H9 (cell line): ENCODE measurements around the gene PRTFDC1. TPM values are rescaled to one million over a fixed set of nuclear protein-coding genes. Genes with fewer than 3 reads are reported as not detected.

ENCODE experiments used
- DNase-seq: peaks from one replicate; pipeline ENCODE4 v3.0.0-alpha.2; 2017
- H2AFZ ChIP-seq: one replicate; pipeline ENCODE4 v1.6.1; 2013; ENCODE audit warnings: mild to moderate bottlenecking, low read length, control low read depth, moderate library complexity
- H2AK5ac ChIP-seq: 2 replicates; pipeline ENCODE4 v1.6.1; 2013; ENCODE audit warnings: low read length, control low read depth, mixed read lengths; ENCODE audit not compliant: insufficient read length
- H2BK120ac ChIP-seq: one replicate; pipeline ENCODE4 v1.6.1; 2013; ENCODE audit warnings: low read depth, mild to moderate bottlenecking, low read length, control low read depth, inconsistent platforms; ENCODE audit not compliant: poor library complexity, severe bottlenecking
- H2BK12ac ChIP-seq: 2 replicates; pipeline ENCODE4 v1.6.1; 2013; ENCODE audit warnings: low read length, control low read depth, mixed read lengths, low read depth; ENCODE audit not compliant: insufficient read length
- H2BK15ac ChIP-seq: 2 replicates; pipeline ENCODE4 v1.6.1; 2013; ENCODE audit warnings: low read depth, low read length, control low read depth
- H2BK20ac ChIP-seq: one replicate; pipeline ENCODE4 v1.6.1; 2013; ENCODE audit warnings: low read depth, mild to moderate bottlenecking, low read length, control low read depth, inconsistent platforms; ENCODE audit not compliant: poor library complexity, severe bottlenecking
- H2BK5ac ChIP-seq: 2 replicates; pipeline ENCODE4 v1.6.1; 2013; ENCODE audit warnings: low read length, control low read depth, mixed read lengths; ENCODE audit not compliant: insufficient read length
- H3K14ac ChIP-seq: 2 replicates; pipeline ENCODE4 v1.6.1; 2013; ENCODE audit warnings: low read length, control low read depth; ENCODE audit not compliant: insufficient read depth
- H3K18ac ChIP-seq: 2 replicates; pipeline ENCODE4 v1.6.1; 2013; ENCODE audit warnings: low read depth, mild to moderate bottlenecking, mixed read lengths, low read length, control low read depth; ENCODE audit not compliant: insufficient read length
- H3K23ac ChIP-seq: 2 replicates; pipeline ENCODE4 v1.6.1; 2013; ENCODE audit warnings: low read length, control low read depth, mixed read lengths, low read depth; ENCODE audit not compliant: insufficient read length
- H3K23me2 ChIP-seq: 2 replicates; pipeline ENCODE4 v1.6.1; 2013; ENCODE audit warnings: low read depth, mild to moderate bottlenecking, mixed read lengths, low read length, control low read depth; ENCODE audit not compliant: insufficient read length, poor library complexity, severe bottlenecking
- H3K27ac ChIP-seq: 2 replicates; pipeline ENCODE4 v1.5.1; 2013; ENCODE audit warnings: low read length, control low read depth, mixed read lengths, low read depth; ENCODE audit not compliant: insufficient read length
- H3K27me3 ChIP-seq: 2 replicates; pipeline ENCODE4 v1.6.1; 2013; ENCODE audit warnings: low read length, control low read depth, inconsistent platforms; ENCODE audit not compliant: insufficient read depth
- H3K4ac ChIP-seq: 2 replicates; pipeline ENCODE4 v1.6.1; 2013; ENCODE audit warnings: low read depth, mild to moderate bottlenecking, control low read depth, inconsistent platforms, low read length, moderate library complexity
- H3K4me1 ChIP-seq: 2 replicates; pipeline ENCODE4 v1.6.1; 2013; ENCODE audit warnings: low read length, control low read depth, inconsistent platforms; ENCODE audit not compliant: insufficient read depth
- H3K4me2 ChIP-seq: 2 replicates; pipeline ENCODE4 v1.6.1; 2013; ENCODE audit warnings: low read length, control low read depth, mixed read lengths; ENCODE audit not compliant: insufficient read length, insufficient read depth
- H3K56ac ChIP-seq: 2 replicates; pipeline ENCODE4 v1.6.1; 2013; ENCODE audit warnings: low read depth, mild to moderate bottlenecking, mixed read lengths, low read length, control low read depth; ENCODE audit not compliant: insufficient read length
- H3K79me1 ChIP-seq: 2 replicates; pipeline ENCODE4 v1.6.1; 2013; ENCODE audit warnings: low read depth, mild to moderate bottlenecking, moderate library complexity, low read length, control low read depth, inconsistent platforms; ENCODE audit not compliant: insufficient read depth, poor library complexity, severe bottlenecking
- H3K79me2 ChIP-seq: 2 replicates; pipeline ENCODE4 v1.6.1; 2013; ENCODE audit warnings: low read length, control low read depth, inconsistent platforms; ENCODE audit not compliant: insufficient read depth
- H3K9ac ChIP-seq: 2 replicates; pipeline ENCODE4 v1.6.1; 2013; ENCODE audit warnings: low read length, control low read depth, mixed read lengths; ENCODE audit not compliant: insufficient read length; ENCODE audit errors: extremely low read depth
- H3K9me3 ChIP-seq: one replicate; pipeline ENCODE4 v1.6.1; 2013; ENCODE audit warnings: low read depth, low read length, inconsistent platforms; ENCODE audit not compliant: control insufficient read depth
- H3T11ph ChIP-seq: one replicate; pipeline ENCODE4 v1.6.1; 2013; ENCODE audit warnings: mild to moderate bottlenecking, low read length, control low read depth, inconsistent platforms
- H4K20me1 ChIP-seq: one replicate; pipeline ENCODE4 v1.6.1; 2013; ENCODE audit not compliant: control insufficient read depth, insufficient read length, insufficient read depth
- H4K5ac ChIP-seq: 2 replicates; pipeline ENCODE4 v1.6.1; 2013; ENCODE audit warnings: low read depth, mild to moderate bottlenecking, mixed read lengths, low read length, control low read depth; ENCODE audit not compliant: insufficient read length
- H4K8ac ChIP-seq: replicated peaks from 2 replicates; pipeline ENCODE4 v1.6.1; 2013; ENCODE audit warnings: low read length, control low read depth, mixed read lengths, low read depth; ENCODE audit not compliant: insufficient read length
- H4K91ac ChIP-seq: 2 replicates; pipeline ENCODE4 v1.6.1; 2013; ENCODE audit warnings: low read depth, mild to moderate bottlenecking, moderate library complexity, mixed read lengths, low read length, control low read depth; ENCODE audit not compliant: insufficient read length
- H3K27ac Mint-ChIP-seq, 3 experiments: 2 replicates in 2 of 3; 3 replicates in 1 of 3; pipeline ENCODE4 v1.8.0; 2020 to 2021; ENCODE audit warnings: mixed read lengths in 3 of 3, mild to moderate bottlenecking in 1 of 3, moderate library complexity in 1 of 3
- H3K27me3 Mint-ChIP-seq: 2 replicates; pipeline ENCODE4 v1.8.0; 2021; ENCODE audit warnings: low read depth, mild to moderate bottlenecking, moderate library complexity, mixed read lengths
- H3K36me3 Mint-ChIP-seq, 3 experiments: 2 replicates in 2 of 3; 3 replicates in 1 of 3; pipeline ENCODE4 v1.8.0; 2020 to 2021; ENCODE audit warnings: low read depth in 3 of 3, mixed read lengths in 3 of 3; ENCODE audit not compliant: insufficient read depth in 1 of 3
- H3K4me1 Mint-ChIP-seq, 2 experiments: 2 replicates each; pipeline ENCODE4 v1.8.0; 2020; ENCODE audit warnings: mixed read lengths in 2 of 2
- H3K4me3 Mint-ChIP-seq, 2 experiments: 2 replicates in 1 of 2; 3 replicates in 1 of 2; pipeline ENCODE4 v1.8.0; 2020 to 2021; ENCODE audit warnings: mild to moderate bottlenecking in 2 of 2, mixed read lengths in 2 of 2, moderate library complexity in 1 of 2
- H3K9me3 Mint-ChIP-seq, 2 experiments: 2 replicates in 1 of 2; 3 replicates in 1 of 2; pipeline ENCODE4 v1.8.0; 2020; ENCODE audit warnings: mild to moderate bottlenecking in 2 of 2, mixed read lengths in 2 of 2, moderate library complexity in 1 of 2
- total RNA-seq: library from RNA; stranded (reverse); gene quantifications from 2 replicates; pipeline ENCODE4 v1.2.1, GENCODE V29; 2021
- TF ChIP-seq, protein P1 (sequence below): fragments of 200-600 bp; sonication (generic); conservative IDR thresholded peaks from 3 replicates; pipeline ENCODE4 v1.8.0; 2021; ENCODE audit warnings: antibody characterized with exemption, mild to moderate bottlenecking

The PRTFDC1 gene
- total RNA-seq, 1 experiment from 2014 or later, result 7.5 TPM

DNA sequence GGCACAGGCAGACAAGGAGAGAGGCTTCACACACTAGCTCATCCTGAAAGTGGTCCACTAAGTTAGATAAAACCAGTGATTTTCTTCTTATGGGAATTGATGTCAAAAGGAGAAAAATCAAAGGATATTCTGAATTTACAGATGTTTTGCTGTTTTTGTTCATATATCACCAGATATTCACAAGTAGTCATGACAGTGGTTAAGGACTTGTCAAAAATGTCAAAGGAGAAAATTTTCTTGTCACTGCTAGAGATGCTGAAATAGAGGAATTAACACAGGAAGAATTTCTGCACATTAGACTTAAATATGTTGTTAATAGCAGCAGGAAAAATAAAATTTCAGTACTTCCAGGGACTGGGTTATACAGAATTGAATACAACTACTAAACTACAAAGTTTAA, 78.3 kb downstream of the PRTFDC1 start:
- Histone ChIP-seq H3T11ph (no peak overlapping the region), H3K4me1 (no peaks in the 10 kb centered on the region), H3K23ac (no peak overlapping the region), H2BK120ac (no peak overlapping the region), H3K9me3 (no peaks in the 10 kb centered on the region), H2BK15ac (no peak overlapping the region), H3K4me2 (no peak overlapping the region), H3K79me2 (no peaks in the 10 kb centered on the region), H4K20me1 (no peaks in the 10 kb centered on the region), H4K91ac (no peak overlapping the region), H3K27ac (no peak overlapping the region), H3K18ac (no peak overlapping the region), H2AK5ac (no peak overlapping the region), H3K14ac (no peak overlapping the region), H3K27me3 (no peaks in the 10 kb centered on the region), H3K56ac (no peak overlapping the region), H2BK20ac (no peak overlapping the region), H4K8ac (no peak overlapping the region), H3K9ac (no peak overlapping the region), H2AFZ (no peak overlapping the region), H3K23me2 (no peaks in the 10 kb centered on the region), H3K79me1 (no peaks in the 10 kb centered on the region), H2BK12ac (no peak overlapping the region), H4K5ac (no peak overlapping the region), H2BK5ac (no peak overlapping the region), H3K4ac (no peak overlapping the region)
- H3K27ac Mint-ChIP-seq, result no peak overlapping the region
- TF ChIP-seq, protein P1, sequence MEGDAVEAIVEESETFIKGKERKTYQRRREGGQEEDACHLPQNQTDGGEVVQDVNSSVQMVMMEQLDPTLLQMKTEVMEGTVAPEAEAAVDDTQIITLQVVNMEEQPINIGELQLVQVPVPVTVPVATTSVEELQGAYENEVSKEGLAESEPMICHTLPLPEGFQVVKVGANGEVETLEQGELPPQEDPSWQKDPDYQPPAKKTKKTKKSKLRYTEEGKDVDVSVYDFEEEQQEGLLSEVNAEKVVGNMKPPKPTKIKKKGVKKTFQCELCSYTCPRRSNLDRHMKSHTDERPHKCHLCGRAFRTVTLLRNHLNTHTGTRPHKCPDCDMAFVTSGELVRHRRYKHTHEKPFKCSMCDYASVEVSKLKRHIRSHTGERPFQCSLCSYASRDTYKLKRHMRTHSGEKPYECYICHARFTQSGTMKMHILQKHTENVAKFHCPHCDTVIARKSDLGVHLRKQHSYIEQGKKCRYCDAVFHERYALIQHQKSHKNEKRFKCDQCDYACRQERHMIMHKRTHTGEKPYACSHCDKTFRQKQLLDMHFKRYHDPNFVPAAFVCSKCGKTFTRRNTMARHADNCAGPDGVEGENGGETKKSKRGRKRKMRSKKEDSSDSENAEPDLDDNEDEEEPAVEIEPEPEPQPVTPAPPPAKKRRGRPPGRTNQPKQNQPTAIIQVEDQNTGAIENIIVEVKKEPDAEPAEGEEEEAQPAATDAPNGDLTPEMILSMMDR, result no peak
- no peaks in the 10 kb centered on the region for H3K27me3 Mint-ChIP-seq
- H3K9me3 Mint-ChIP-seq, result peaks cover 3 to 7% of the 10 kb centered on the region in 2 experiments
- peaks cover 0 to 8% (median 3%) of the 10 kb centered on the region in 3 experiments; a peak in 2 of 7 replicates for H3K36me3 Mint-ChIP-seq
- H3K4me1 Mint-ChIP-seq, result peaks cover 23 to 26% of the 10 kb centered on the region in 2 experiments
- DNase-seq, result no peak
- H3K4me3 Mint-ChIP-seq, result no peak overlapping the region
